ENCODE data around the gene UGT1A7.

Gene UGT1A7

DNA sequence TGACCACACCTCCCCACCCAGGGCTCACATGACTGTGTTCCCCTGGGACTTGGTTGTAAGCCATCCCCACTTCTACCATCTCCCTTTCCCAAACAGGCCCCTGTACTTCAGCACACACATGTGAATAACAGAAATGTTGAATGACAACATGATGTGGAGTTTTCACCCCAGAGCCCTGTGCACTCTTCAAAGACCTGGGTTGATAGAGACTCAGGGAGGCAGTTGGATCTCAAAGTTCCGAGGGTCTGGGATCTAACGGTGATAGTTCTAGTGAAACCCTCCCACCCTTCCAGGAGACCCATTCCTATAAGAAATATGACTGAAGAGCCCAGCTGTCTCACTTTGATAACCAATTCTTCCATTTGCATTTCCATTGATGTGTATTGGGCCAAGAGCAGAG lies 96.3 kb downstream of the UGT1A7 start, which contains the start of gene MROH2A:
MROH2A (plus strand) TSS at position 301 of the 400 bp plus-strand sequence. CDS start 1,029 bp downstream, outside the sequence.
- no peak within 1 kb of the TSS for H3K23ac ChIP-seq (ENCODE audit: low read length)
- H3K27me3 ChIP-seq (ENCODE audit: insufficient read depth, low read length, poor library complexity) = no peaks in the 10 kb centered on the region
- H2AK5ac ChIP-seq (ENCODE audit: low read length) = no peak within 1 kb of the TSS
- H2BK15ac ChIP-seq (replicated peaks; ENCODE audit: low read depth) = no peak within 1 kb of the TSS
- no peaks in the 10 kb centered on the region for H3K36me3 ChIP-seq (ENCODE audit: control insufficient read depth, insufficient read depth, low read length)
- H3K27ac ChIP-seq (ENCODE audit: low read depth, low read length) = no peak within 1 kb of the TSS
- H2BK120ac ChIP-seq (ENCODE audit: low read depth, low read length) = no peak within 1 kb of the TSS
- no peak within 1 kb of the TSS for H3K9ac ChIP-seq (ENCODE audit: low read length)
- no peak within 1 kb of the TSS for H3K56ac ChIP-seq (ENCODE audit: low read length)
- no peak within 1 kb of the TSS for H4K5ac ChIP-seq (ENCODE audit: low read length)
- no peak within 1 kb of the TSS for H3K4ac ChIP-seq (ENCODE audit: low read depth, low read length)
- H3K79me1 ChIP-seq (ENCODE audit: low read length) = no peaks in the 10 kb centered on the region
- no CpG with 5 or more reads among the region's 2 CpGs for WGBS (ENCODE audit: extremely low coverage, insufficient coverage, low lambda C conversion rate)
- no peak within 1 kb of the TSS for H3K4me3 ChIP-seq (ENCODE audit: low read length)
- no peak within 1 kb of the TSS for H2BK5ac ChIP-seq (ENCODE audit: low read length)
- H3K79me2 ChIP-seq (ENCODE audit: control insufficient read depth, insufficient read depth, low read length) = no peaks in the 10 kb centered on the region
- no peak within 1 kb of the TSS for H3K18ac ChIP-seq (ENCODE audit: low read length)
- no peak within 1 kb of the TSS for H4K8ac ChIP-seq (ENCODE audit: low read depth, low read length)
- H3K4me1 ChIP-seq (ENCODE audit: control insufficient read depth, low read depth, low read length) = no peaks in the 10 kb centered on the region
- H3K4me2 ChIP-seq (ENCODE audit: low read length) = no peak within 1 kb of the TSS
- no peak for DNase-seq

DNA sequence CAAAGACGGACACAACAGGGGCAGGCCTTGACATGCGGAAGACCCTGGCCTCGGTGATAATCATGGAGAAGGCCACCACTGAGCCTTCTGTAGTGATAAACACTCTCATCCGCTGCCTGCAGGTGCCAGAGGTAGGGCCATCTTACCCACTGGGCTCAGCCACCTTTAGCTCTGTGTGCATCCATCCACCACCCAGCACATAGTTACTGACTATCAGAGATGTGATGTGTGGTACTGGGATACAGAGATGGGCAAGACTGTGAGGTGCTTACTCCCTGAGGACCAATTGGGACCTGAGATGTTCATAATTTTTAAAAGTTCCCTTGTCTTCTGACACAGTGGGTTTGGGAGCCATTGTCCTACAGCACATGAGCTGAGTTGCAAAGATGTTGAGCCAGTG lies 98.0 kb downstream of the UGT1A7 start:
- H3K4me2 ChIP-seq (ENCODE audit: low read length) = no peak overlapping the region
- no CpG with 5 or more reads among the region's 4 CpGs for WGBS (ENCODE audit: extremely low coverage, insufficient coverage, low lambda C conversion rate)
- no peaks in the 10 kb centered on the region for H3K79me2 ChIP-seq (ENCODE audit: control insufficient read depth, insufficient read depth, low read length)
- H4K8ac ChIP-seq (ENCODE audit: low read depth, low read length) = no peak overlapping the region
- H3K23ac ChIP-seq (ENCODE audit: low read length) = no peak overlapping the region
- no peak overlapping the region for H3K18ac ChIP-seq (ENCODE audit: low read length)
- no peak for DNase-seq
- H3K4me1 ChIP-seq (ENCODE audit: control insufficient read depth, low read depth, low read length) = no peaks in the 10 kb centered on the region
- no peak overlapping the region for H4K5ac ChIP-seq (ENCODE audit: low read length)
- no peak overlapping the region for H2BK120ac ChIP-seq (ENCODE audit: low read depth, low read length)
- H3K9ac ChIP-seq (ENCODE audit: low read length) = no peak overlapping the region
- H3K4ac ChIP-seq (ENCODE audit: low read depth, low read length) = no peak overlapping the region
- no peak overlapping the region for H2AK5ac ChIP-seq (ENCODE audit: low read length)
- H3K36me3 ChIP-seq (ENCODE audit: control insufficient read depth, insufficient read depth, low read length) = no peaks in the 10 kb centered on the region
- H3K4me3 ChIP-seq (ENCODE audit: low read length) = no peak overlapping the region
- no peaks in the 10 kb centered on the region for H3K27me3 ChIP-seq (ENCODE audit: insufficient read depth, low read length, poor library complexity)
- no peak overlapping the region for H3K56ac ChIP-seq (ENCODE audit: low read length)
- no peak overlapping the region for H2BK15ac ChIP-seq (replicated peaks; ENCODE audit: low read depth)
- no peak overlapping the region for H2BK5ac ChIP-seq (ENCODE audit: low read length)
- no peaks in the 10 kb centered on the region for H3K79me1 ChIP-seq (ENCODE audit: low read length)
- H3K27ac ChIP-seq (ENCODE audit: low read depth, low read length) = no peak overlapping the region

DNA sequence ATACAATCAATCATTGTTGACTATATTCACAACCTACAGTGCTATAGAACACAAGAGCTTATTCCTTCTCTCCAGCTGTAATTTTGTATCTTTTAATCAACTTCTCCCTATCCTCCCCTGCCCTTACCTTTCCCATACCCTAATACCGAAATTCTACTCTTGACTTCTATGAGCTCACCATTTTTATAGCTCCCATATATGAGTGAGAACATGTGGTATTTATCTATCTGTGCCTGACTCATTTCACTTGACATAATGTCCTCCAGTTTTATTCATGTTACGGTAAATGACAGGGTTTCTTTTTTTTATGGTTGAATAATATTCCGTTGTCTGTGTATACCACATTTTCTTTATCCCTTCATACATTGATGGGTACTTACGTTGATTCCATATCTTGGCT lies 99.1 kb downstream of the UGT1A7 start:
- no peak overlapping the region for H3K23ac ChIP-seq (ENCODE audit: low read length)
- no peak overlapping the region for H2BK15ac ChIP-seq (replicated peaks; ENCODE audit: low read depth)
- no peak overlapping the region for H3K9ac ChIP-seq (ENCODE audit: low read length)
- no peak overlapping the region for H3K56ac ChIP-seq (ENCODE audit: low read length)
- no peak overlapping the region for H3K4me2 ChIP-seq (ENCODE audit: low read length)
- no peak overlapping the region for H3K27ac ChIP-seq (ENCODE audit: low read depth, low read length)
- H3K36me3 ChIP-seq (ENCODE audit: control insufficient read depth, insufficient read depth, low read length) = no peaks in the 10 kb centered on the region
- no peaks in the 10 kb centered on the region for H3K79me1 ChIP-seq (ENCODE audit: low read length)
- H3K4me3 ChIP-seq (ENCODE audit: low read length) = no peak overlapping the region
- no peaks in the 10 kb centered on the region for H3K79me2 ChIP-seq (ENCODE audit: control insufficient read depth, insufficient read depth, low read length)
- H3K27me3 ChIP-seq (ENCODE audit: insufficient read depth, low read length, poor library complexity) = no peaks in the 10 kb centered on the region
- no CpG with 5 or more reads among the region's 4 CpGs for WGBS (ENCODE audit: extremely low coverage, insufficient coverage, low lambda C conversion rate)
- no peak overlapping the region for H2AK5ac ChIP-seq (ENCODE audit: low read length)
- no peak overlapping the region for H2BK120ac ChIP-seq (ENCODE audit: low read depth, low read length)
- no peak overlapping the region for H2BK5ac ChIP-seq (ENCODE audit: low read length)
- no peak overlapping the region for H3K4ac ChIP-seq (ENCODE audit: low read depth, low read length)
- no peak overlapping the region for H4K5ac ChIP-seq (ENCODE audit: low read length)
- no peak overlapping the region for H4K8ac ChIP-seq (ENCODE audit: low read depth, low read length)
- no peaks in the 10 kb centered on the region for H3K4me1 ChIP-seq (ENCODE audit: control insufficient read depth, low read depth, low read length)
- H3K18ac ChIP-seq (ENCODE audit: low read length) = no peak overlapping the region
- no peak for DNase-seq

DNA sequence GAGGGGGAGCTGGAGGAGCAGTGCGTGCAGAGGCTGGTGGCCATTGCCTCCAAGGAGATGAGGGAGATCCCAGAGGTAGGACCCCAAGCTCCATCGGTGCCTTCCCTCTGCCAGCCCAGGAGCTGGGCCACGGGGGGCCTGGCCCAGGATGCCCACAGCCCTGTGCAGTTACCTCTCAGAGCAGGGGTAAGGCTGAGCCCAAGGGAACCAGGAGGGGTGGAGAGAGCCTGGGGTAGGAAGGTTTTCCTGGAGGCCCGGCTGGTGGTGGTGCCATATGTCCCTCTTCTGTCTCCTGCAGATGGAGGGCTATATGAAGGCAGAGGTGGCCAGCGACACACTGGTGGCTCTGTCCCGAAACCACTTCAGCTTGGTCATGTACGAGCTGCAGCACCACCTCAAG lies 107.9 kb downstream of the UGT1A7 start:
- Histone ChIP-seq H3K56ac (ENCODE audit: low read length) (no peak overlapping the region), H3K4me1 (ENCODE audit: control insufficient read depth, low read depth, low read length) (no peaks in the 10 kb centered on the region), H2BK5ac (ENCODE audit: low read length) (no peak overlapping the region), H3K27me3 (ENCODE audit: insufficient read depth, low read length, poor library complexity) (no peaks in the 10 kb centered on the region), H4K8ac (ENCODE audit: low read depth, low read length) (no peak overlapping the region), H3K36me3 (ENCODE audit: control insufficient read depth, insufficient read depth, low read length) (no peaks in the 10 kb centered on the region), H3K18ac (ENCODE audit: low read length) (no peak overlapping the region), H2BK120ac (ENCODE audit: low read depth, low read length) (no peak overlapping the region), H3K4me2 (ENCODE audit: low read length) (no peak overlapping the region), H3K4me3 (ENCODE audit: low read length) (no peak overlapping the region), H2AK5ac (ENCODE audit: low read length) (no peak overlapping the region), H2BK15ac (replicated peaks; ENCODE audit: low read depth) (no peak overlapping the region), H4K5ac (ENCODE audit: low read length) (no peak overlapping the region), H3K4ac (ENCODE audit: low read depth, low read length) (no peak overlapping the region), H3K9ac (ENCODE audit: low read length) (no peak overlapping the region), H3K23ac (ENCODE audit: low read length) (no peak overlapping the region), H3K79me2 (ENCODE audit: control insufficient read depth, insufficient read depth, low read length) (no peaks in the 10 kb centered on the region), H3K79me1 (ENCODE audit: low read length) (no peaks in the 10 kb centered on the region), H3K27ac (ENCODE audit: low read depth, low read length) (no peak overlapping the region)
- no CpG with 5 or more reads among the region's 7 CpGs for WGBS (ENCODE audit: extremely low coverage, insufficient coverage, low lambda C conversion rate)
- no peak for DNase-seq

DNA sequence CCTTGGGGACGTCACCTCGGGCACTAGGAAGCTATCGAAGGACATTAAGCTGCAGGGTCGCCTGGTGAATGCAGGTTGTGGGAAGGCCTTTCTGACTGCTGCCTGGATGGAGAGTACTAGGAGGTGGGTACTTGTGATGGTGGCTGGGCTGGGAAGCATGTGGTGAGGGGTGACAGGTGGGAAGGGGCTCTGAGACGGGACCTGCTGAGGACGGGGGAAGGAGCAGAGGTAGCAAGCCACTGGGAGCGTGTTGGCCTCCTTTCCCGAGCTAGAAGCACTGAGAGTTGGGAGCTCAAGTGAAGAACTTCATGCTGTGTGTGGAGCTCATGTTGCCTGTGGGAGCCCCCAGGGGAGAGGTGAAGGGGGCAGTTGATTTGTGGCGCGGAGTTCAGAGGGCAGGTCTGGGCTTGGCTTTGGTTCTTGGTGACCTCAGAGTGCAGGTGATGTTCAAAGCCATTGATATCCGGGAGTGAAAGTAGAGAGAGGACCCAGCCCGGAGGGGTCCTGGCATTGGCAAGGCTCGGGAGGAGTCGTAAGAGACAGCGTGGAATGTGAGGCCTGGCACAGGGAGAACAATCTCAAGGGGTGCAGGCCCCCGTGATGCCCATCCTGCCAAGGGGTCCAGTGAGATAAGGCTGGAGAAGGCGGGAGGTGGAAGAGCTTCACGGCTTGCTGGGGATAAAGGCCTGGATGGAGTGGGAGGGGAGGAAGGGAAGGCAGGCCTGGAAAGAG lies 109.6 kb downstream of the UGT1A7 start:
- Histone ChIP-seq H2BK120ac (ENCODE audit: low read depth, low read length) (no peak overlapping the region), H3K18ac (ENCODE audit: low read length) (no peak overlapping the region)
- no peak for DNase-seq

DNA sequence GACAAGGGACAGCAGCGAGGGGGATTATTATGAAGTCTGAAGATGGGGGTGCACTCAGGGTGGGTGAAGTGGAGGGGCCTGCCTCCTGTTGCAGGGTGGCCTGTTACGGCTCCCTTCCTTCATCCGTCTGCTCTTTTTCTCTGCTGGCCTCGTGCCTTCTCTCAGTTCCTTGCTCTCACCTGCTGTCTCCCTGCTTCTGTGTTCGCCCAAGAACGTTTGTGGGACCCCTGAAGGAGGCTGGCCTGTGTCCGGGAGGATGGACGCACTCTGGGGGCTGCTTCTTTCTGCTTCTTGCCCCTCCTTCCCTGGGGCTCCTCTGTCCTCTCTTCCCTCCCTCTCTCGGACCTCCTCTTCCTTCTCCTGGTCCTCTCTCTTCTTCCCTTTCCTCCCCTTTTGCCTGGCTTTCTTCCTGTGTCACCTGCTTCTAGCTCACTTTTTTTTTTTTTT lies 110.2 kb downstream of the UGT1A7 start:
- Histone ChIP-seq H3K4me1 (ENCODE audit: control insufficient read depth, low read depth, low read length) (no peaks in the 10 kb centered on the region), H2AK5ac (ENCODE audit: low read length) (no peak overlapping the region), H4K5ac (ENCODE audit: low read length) (no peak overlapping the region), H2BK120ac (ENCODE audit: low read depth, low read length) (no peak overlapping the region), H3K4me2 (ENCODE audit: low read length) (no peak overlapping the region), H3K18ac (ENCODE audit: low read length) (no peak overlapping the region), H2BK15ac (replicated peaks; ENCODE audit: low read depth) (no peak overlapping the region), H3K27ac (ENCODE audit: low read depth, low read length) (no peak overlapping the region), H3K56ac (ENCODE audit: low read length) (no peak overlapping the region), H3K79me2 (ENCODE audit: control insufficient read depth, insufficient read depth, low read length) (no peaks in the 10 kb centered on the region), H3K23ac (ENCODE audit: low read length) (no peak overlapping the region), H3K36me3 (ENCODE audit: control insufficient read depth, insufficient read depth, low read length) (no peaks in the 10 kb centered on the region), H3K4me3 (ENCODE audit: low read length) (no peak overlapping the region), H2BK5ac (ENCODE audit: low read length) (no peak overlapping the region), H3K4ac (ENCODE audit: low read depth, low read length) (no peak overlapping the region), H3K79me1 (ENCODE audit: low read length) (no peaks in the 10 kb centered on the region), H4K8ac (ENCODE audit: low read depth, low read length) (no peak overlapping the region), H3K27me3 (ENCODE audit: insufficient read depth, low read length, poor library complexity) (no peaks in the 10 kb centered on the region), H3K9ac (ENCODE audit: low read length) (no peak overlapping the region)
- WGBS (ENCODE audit: extremely low coverage, insufficient coverage, low lambda C conversion rate) = no CpG with 5 or more reads among the region's 9 CpGs
- DNase-seq = no peak

More for the DNA sequence above, 109.6 kb downstream of the UGT1A7 start:
- H3K27ac ChIP-seq (ENCODE audit: low read depth, low read length) = no peak overlapping the region
- no peak overlapping the region for H3K9ac ChIP-seq (ENCODE audit: low read length)
- WGBS (ENCODE audit: extremely low coverage, insufficient coverage, low lambda C conversion rate) = no CpG with 5 or more reads among the region's 18 CpGs
- H3K56ac ChIP-seq (ENCODE audit: low read length) = no peak overlapping the region
- H3K23ac ChIP-seq (ENCODE audit: low read length) = no peak overlapping the region
- H2BK5ac ChIP-seq (ENCODE audit: low read length) = no peak overlapping the region
- H3K4me2 ChIP-seq (ENCODE audit: low read length) = no peak overlapping the region
- no peak overlapping the region for H3K4ac ChIP-seq (ENCODE audit: low read depth, low read length)
- no peaks in the 10 kb centered on the region for H3K79me1 ChIP-seq (ENCODE audit: low read length)
- no peak overlapping the region for H2AK5ac ChIP-seq (ENCODE audit: low read length)
- no peaks in the 10 kb centered on the region for H3K27me3 ChIP-seq (ENCODE audit: insufficient read depth, low read length, poor library complexity)
- H4K8ac ChIP-seq (ENCODE audit: low read depth, low read length) = no peak overlapping the region
- no peak overlapping the region for H4K5ac ChIP-seq (ENCODE audit: low read length)
- H2BK15ac ChIP-seq (replicated peaks; ENCODE audit: low read depth) = no peak overlapping the region
- no peaks in the 10 kb centered on the region for H3K79me2 ChIP-seq (ENCODE audit: control insufficient read depth, insufficient read depth, low read length)
- H3K36me3 ChIP-seq (ENCODE audit: control insufficient read depth, insufficient read depth, low read length) = no peaks in the 10 kb centered on the region
- no peak overlapping the region for H3K4me3 ChIP-seq (ENCODE audit: low read length)
- H3K4me1 ChIP-seq (ENCODE audit: control insufficient read depth, low read depth, low read length) = no peaks in the 10 kb centered on the region

Measured in mesendoderm (in vitro differentiated cells).